ENCODE measurements around the gene RAB8B.
"Not testable (repeated sequence)": the region's sequence is repeated elsewhere in the genome, so short reads cannot be mapped to it uniquely, and the experiment has no call there.

Gene RAB8B

GRCh38 chr15:63210151-63211091 lies 21.0 kb downstream of the RAB8B start:
- DNase-seq = no peak

GRCh38 chr15:63211092-63211490 lies 21.7 kb downstream of the RAB8B start:
- DNase-seq = no peak

- DNase-seq = no peak
Observed at GRCh38 chr15:63211549-63211948, 22.1 kb downstream of the RAB8B start.

GRCh38 chr15:63212050-63213004 lies 22.9 kb downstream of the RAB8B start:
- DNase-seq = no peak

GRCh38 chr15:63218100-63218808 lies 28.8 kb downstream of the RAB8B start:
- DNase-seq = no peak

GRCh38 chr15:63219196-63219710 lies 29.8 kb downstream of the RAB8B start:
- no peak for DNase-seq

GRCh38 chr15:63221346-63221745 lies 31.9 kb downstream of the RAB8B start:
- DNase-seq = no peak

GRCh38 chr15:63223463-63223862 lies 34.1 kb downstream of the RAB8B start:
- no peak for DNase-seq

- no peak for DNase-seq
Observed at GRCh38 chr15:63225381-63225780, 36.0 kb downstream of the RAB8B start.

GRCh38 chr15:63226155-63226883 lies 36.9 kb downstream of the RAB8B start:
- no peak for DNase-seq

- DNase-seq = no peak
Observed at GRCh38 chr15:63226966-63227401, 37.6 kb downstream of the RAB8B start.

- no peak for DNase-seq
Observed at GRCh38 chr15:63227689-63228088, 38.3 kb downstream of the RAB8B start.

GRCh38 chr15:63231206-63231605 lies 41.8 kb downstream of the RAB8B start:
- no peak for DNase-seq

- DNase-seq = no peak
Observed at GRCh38 chr15:63231706-63232105, 42.3 kb downstream of the RAB8B start.

- no peak for DNase-seq
Observed at GRCh38 chr15:63232405-63232804, 43.0 kb downstream of the RAB8B start.

GRCh38 chr15:63232943-63233342 lies 43.5 kb downstream of the RAB8B start:
- DNase-seq = no peak

GRCh38 chr15:63233667-63234423 lies 44.4 kb downstream of the RAB8B start:
- no peak for DNase-seq

- DNase-seq = peak in 1 of 2 experiments; percentile 17
Observed at GRCh38 chr15:63234451-63234870, 45.1 kb downstream of the RAB8B start.

GRCh38 chr15:63236272-63236671 lies 46.9 kb downstream of the RAB8B start:
- peak in 1 of 2 experiments; percentile 16 for DNase-seq

- DNase-seq = not testable (repeated sequence)
Observed at GRCh38 chr15:63237086-63237485, 47.7 kb downstream of the RAB8B start.

GRCh38 chr15:63238171-63238570 lies 48.8 kb downstream of the RAB8B start:
- no peak for DNase-seq
